SU-DHL-6 (cell line): ENCODE measurements around the gene CEP20.

Experiments used
- CTCF ChIP-seq: fragments of 200-600 bp; sonication (generic); IDR thresholded peaks from one replicate; pipeline ENCODE4 v1.5.1; 2017; ENCODE audit warnings: antibody characterized with exemption, mild to moderate bottlenecking, low read length, moderate library complexity; ENCODE audit not compliant: insufficient read depth, poor library complexity, severe bottlenecking
- EZH2phosphoT487 ChIP-seq: fragments of 200-600 bp; sonication (generic), shearing (Covaris generic); conservative IDR thresholded peaks from 2 replicates; pipeline ENCODE4 v1.6.1; 2018; ENCODE audit warnings: mild to moderate bottlenecking, antibody characterized with exemption, low read length, moderate library complexity, mixed read lengths

DNA sequence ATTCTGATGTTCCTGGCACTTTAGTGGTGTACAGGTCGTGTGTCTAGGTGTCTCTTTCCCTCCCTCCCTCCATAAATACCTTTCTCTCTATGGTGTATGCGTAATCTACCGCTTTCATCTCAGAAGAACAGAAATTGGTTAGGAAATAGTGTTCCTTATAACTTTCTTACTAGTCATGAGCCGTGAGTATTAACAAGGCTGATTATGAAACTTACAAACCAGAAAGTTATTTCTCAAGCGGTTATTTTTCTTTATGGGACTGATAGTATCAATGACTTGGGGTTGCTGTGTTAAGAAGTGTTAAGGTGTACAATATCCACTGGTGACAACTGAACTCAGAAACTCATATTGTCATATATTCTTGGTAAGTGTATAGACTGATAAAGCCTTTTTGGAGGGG, 18.4 kb downstream of the CEP20 start:
- TF ChIP-seq CTCF = no peak
- TF ChIP-seq EZH2phosphoT487 = no peak
